Endothelial cell of umbilical vein (primary cell): ENCODE measurements around the gene PVR. TPM values are rescaled to one million over a fixed set of nuclear protein-coding genes. Genes with fewer than 3 reads are reported as not detected.

ENCODE experiments used
- BruUV-seq: library from RNA; stranded (reverse); fragments of 400-500 nt; replicated peaks from 2 replicates; lab custom pipeline; 2021; lab: Mats Ljungman, UMichigan
- CTCF ChIA-PET: fragments of 300-600, 350-600 bp; sonication (Branson Sonifier 250); formaldehyde crosslinking; loops from one replicate; lab custom pipeline; 2021; ENCODE audit warnings: antibody characterized with exemption, inconsistent platforms; lab: Charles Lee
- POLR2A ChIA-PET: fragments of 300-600, 350-600 bp; sonication (Branson Sonifier 250); formaldehyde crosslinking; loops from one replicate; lab custom pipeline; 2021; ENCODE audit warnings: antibody characterized with exemption, inconsistent platforms; lab: Charles Lee
- DNase-seq: peaks from one replicate; pipeline ENCODE4 v3.0.0-alpha.2; 2011; ENCODE audit warnings: low read depth, low spot score
- FAIRE-seq: peaks from 2 replicates; lab custom pipeline; 2011; peaks lifted over from hg19 to GRCh38; lab: Jason Lieb, UNC
- H2AFZ ChIP-seq: 2 replicates; pipeline ENCODE4 v1.6.0; 2012; ENCODE audit warnings: low read depth, low read length, control low read depth, inconsistent platforms
- H3K27ac ChIP-seq: 2 replicates; pipeline ENCODE4 v1.5.1; 2011; ENCODE audit warnings: low read depth, mild to moderate bottlenecking, control low read depth, low read length, moderate library complexity; ENCODE audit not compliant: insufficient read depth
- H3K27me3 ChIP-seq, 2 experiments: 2 replicates each; pipeline versions ENCODE4 v1.6.0 to v1.6.1; 2011; ENCODE audit warnings: low read length in 2 of 2, mixed read lengths in 1 of 2; ENCODE audit not compliant: control insufficient read depth in 2 of 2, insufficient read depth in 2 of 2
- H3K36me3 ChIP-seq, 2 experiments: 2 replicates in 1 of 2; 3 replicates in 1 of 2; pipeline ENCODE4 v1.5.1; 2011; ENCODE audit warnings: low read length in 2 of 2, mild to moderate bottlenecking in 1 of 2, moderate library complexity in 1 of 2; ENCODE audit not compliant: control insufficient read depth in 2 of 2, insufficient read depth in 2 of 2; ENCODE audit errors: extremely low read depth in 1 of 2
- H3K4me1 ChIP-seq: 3 replicates; pipeline ENCODE4 v1.5.1; 2011; ENCODE audit warnings: mild to moderate bottlenecking, low read length; ENCODE audit not compliant: control insufficient read depth, insufficient read depth; ENCODE audit errors: extremely low read depth
- H3K4me2 ChIP-seq: 2 replicates; pipeline ENCODE4 v1.6.1; 2011; ENCODE audit warnings: low read length, control low read depth, mixed read lengths; ENCODE audit not compliant: insufficient read depth
- H3K4me3 ChIP-seq, 3 experiments: fragments of 200-600 bp in 1 of 3; sonication (generic), shearing (Covaris generic) in 1 of 3; replicated peaks in 1 of 3; 2 replicates each; pipeline ENCODE4 v1.5.1; 2011 to 2016; ENCODE audit warnings: control low read depth in 3 of 3, low read length in 3 of 3, mild to moderate bottlenecking in 2 of 3, inconsistent platforms in 1 of 3, low read depth in 1 of 3, moderate library complexity in 1 of 3; ENCODE audit not compliant: insufficient read depth in 1 of 3
- H3K79me2 ChIP-seq: 2 replicates; pipeline ENCODE4 v1.6.0; 2012; ENCODE audit warnings: low read length, inconsistent platforms; ENCODE audit not compliant: control insufficient read depth, insufficient read depth
- H3K9ac ChIP-seq: replicated peaks from 2 replicates; pipeline ENCODE3; 2011; ENCODE audit warnings: low read length, control low read depth; ENCODE audit not compliant: insufficient read depth; ENCODE audit errors: extremely low read depth
- H3K9me1 ChIP-seq: replicated peaks from 3 replicates; pipeline ENCODE4 v1.6.0; 2011; ENCODE audit warnings: mild to moderate bottlenecking, low read length; ENCODE audit not compliant: control insufficient read depth, insufficient read depth; ENCODE audit errors: extremely low read depth
- H3K9me3 ChIP-seq: replicated peaks from 2 replicates; pipeline ENCODE4 v1.5.1; 2012; ENCODE audit warnings: low read length, inconsistent platforms; ENCODE audit not compliant: control insufficient read depth, insufficient read depth
- H4K20me1 ChIP-seq: replicated peaks from 2 replicates; pipeline ENCODE3; 2011; ENCODE audit warnings: mild to moderate bottlenecking, low read length; ENCODE audit not compliant: control insufficient read depth, insufficient read depth; ENCODE audit errors: extremely low read depth
- CTCF ChIP-seq, 2 donors: IDR thresholded peaks; 1 replicate in 1 of 2; 2 replicates in 1 of 2; pipeline ENCODE4 v1.5.1; 2011; ENCODE audit warnings: low read length in 2 of 2, mild to moderate bottlenecking in 2 of 2, moderate library complexity in 2 of 2, control low read depth in 1 of 2, inconsistent platforms in 1 of 2, low read depth in 1 of 2; ENCODE audit not compliant: insufficient read depth in 1 of 2; ENCODE audit errors: extremely low read depth in 1 of 2
- EZH2 ChIP-seq: IDR thresholded peaks from 2 replicates; pipeline ENCODE4 v1.6.1; 2012; ENCODE audit warnings: borderline replicate concordance, low read depth, mild to moderate bottlenecking, moderate library complexity, low read length, inconsistent platforms; ENCODE audit not compliant: severe bottlenecking
- FOS ChIP-seq: IDR thresholded peaks from 2 replicates; pipeline ENCODE4 v1.6.1; 2011; ENCODE audit warnings: mild to moderate bottlenecking, low read length, moderate library complexity, borderline replicate concordance; ENCODE audit not compliant: insufficient read depth
- GATA2 ChIP-seq: IDR thresholded peaks from 2 replicates; pipeline ENCODE4 v1.7.0; 2011; ENCODE audit warnings: low read depth, mild to moderate bottlenecking, moderate library complexity, mixed read lengths, low read length; ENCODE audit not compliant: insufficient read length, insufficient read depth
- JUN ChIP-seq: IDR thresholded peaks from 2 replicates; pipeline ENCODE4 v1.6.1; 2011; ENCODE audit warnings: borderline replicate concordance, low read depth; ENCODE audit not compliant: insufficient read length, insufficient read depth
- MAX ChIP-seq: IDR thresholded peaks from 2 replicates; pipeline ENCODE4 v1.6.1; 2011; ENCODE audit not compliant: insufficient read depth, insufficient read length
- MYC ChIP-seq: IDR thresholded peaks from one replicate; pipeline ENCODE4 v1.6.1; 2011; ENCODE audit warnings: mild to moderate bottlenecking, low read depth, low read length
- POLR2A ChIP-seq: IDR thresholded peaks from 2 replicates; pipeline ENCODE4 v1.6.1; 2012; ENCODE audit warnings: low read depth, mild to moderate bottlenecking, control low read depth, low read length
- POLR2AphosphoS5 ChIP-seq: IDR thresholded peaks from 2 replicates; pipeline ENCODE4 v1.6.1; 2012; ENCODE audit warnings: low read depth, mild to moderate bottlenecking, control low read depth, low read length, moderate library complexity; ENCODE audit not compliant: insufficient read depth
- dilution Hi-C: fragments of 300-500 bp; cut with MboI; formaldehyde crosslinking; loops from one replicate; pipeline ENCODE4 v1.15.0; 2019; ENCODE audit warnings: low sequenced_read_pairs; ENCODE audit not compliant: extremely low pct_ligation_motif_present
- intact Hi-C: fragments of 100-400 bp; cut with micrococcal nuclease; formaldehyde crosslinking; loops from one replicate; pipeline ENCODE4 v1.10.0; 2022
- polyA plus RNA-seq, 4 experiments: library from polyadenylated mRNA; depleted of rRNA in 3 of 4; stranded (reverse) in 3 of 4; unstranded in 1 of 4; fragments of >200 nt; gene quantifications; 2 replicates each; pipeline versions ENCODE4 v1.2.1 to v1.2.3, GENCODE V29; 2011 to 2012; ENCODE audit warnings: missing spikeins in 1 of 4
- total RNA-seq: library from RNA; stranded (reverse); gene quantifications from 2 replicates; pipeline ENCODE4 v1.2.3, GENCODE V29; 2021

The PVR gene
- total and polyA plus RNA-seq, 2 donors (not counting 3 experiments of a cell fraction or from before 2014, with no cell fraction given), result 133 to 226 TPM

DNA sequence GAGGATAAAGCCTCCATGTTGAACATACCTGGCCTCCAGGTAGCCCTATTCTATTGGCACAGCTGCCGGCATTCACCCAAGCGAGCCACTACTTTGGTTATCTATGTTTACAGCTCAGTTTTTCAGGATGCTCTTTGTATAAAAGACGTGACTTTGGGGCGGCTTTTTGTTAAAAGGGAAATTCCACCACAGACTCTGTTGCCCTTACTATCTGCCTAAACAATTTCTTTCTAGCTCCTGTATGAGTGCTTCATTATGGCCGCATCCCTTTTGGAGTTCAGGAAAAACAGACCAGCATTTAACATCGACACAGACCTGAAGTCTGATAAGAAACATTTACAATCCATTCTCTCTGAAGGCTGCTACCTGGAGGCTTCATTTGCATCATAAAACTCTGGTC lies 39.5 kb upstream of the PVR start:
- no peaks in the 10 kb centered on the region for H3K79me2 ChIP-seq
- H3K9me1 ChIP-seq, result no peaks in the 10 kb centered on the region
- BruUV-seq, result no TSS peak
- no peak for TF ChIP-seq GATA2
- no peak for TF ChIP-seq JUN
- TF ChIP-seq EZH2, result no peak
- peaks cover 60% of the 10 kb centered on the region for H3K4me1 ChIP-seq
- no peak overlapping the region for H2AFZ ChIP-seq
- FAIRE-seq, result no peak
- peak; percentile 54 for DNase-seq
- POLR2A ChIA-PET, result no interaction called here
- dilution Hi-C loops (no loop called here), intact Hi-C loops (no loop called here)
- CTCF ChIA-PET, result interaction anchor here (0.8 to 3.6 kb wide), 4 partner anchors 16 to 33 kb away, joined by 3 to 21 read pairs (median 4); no protein-coding TSS in a partner anchor
- H3K36me3 ChIP-seq, result no peaks in the 10 kb centered on the region
- no peaks in the 10 kb centered on the region for H3K27me3 ChIP-seq
- no peaks in the 10 kb centered on the region for H4K20me1 ChIP-seq
- no peak overlapping the region for H3K4me3 ChIP-seq
- H3K9ac ChIP-seq, result peak overlapping the region; percentile 69
- peak overlapping the region; percentile 52 for H3K4me2 ChIP-seq
- no peaks in the 10 kb centered on the region for H3K9me3 ChIP-seq
- peak overlapping the region; percentile 93 for H3K27ac ChIP-seq

GRCh38 chr19:44605547-44605946 lies 38.2 kb upstream of the PVR start:
- TF ChIP-seq JUN (no peak), POLR2AphosphoS5 (no peak), POLR2A (no peak), EZH2 (no peak), CTCF (IDR thresholded peaks at IDR 0.05; ENCODE audit: extremely low read depth in 1 of 2, insufficient read depth in 1 of 2, low read depth in 1 of 2, low read length in 2 of 2) (no peak), GATA2 (no peak), FOS (no peak), MYC (no peak), MAX (no peak)
- H4K20me1 ChIP-seq, result no peaks in the 10 kb centered on the region
- no peak overlapping the region for H2AFZ ChIP-seq
- DNase-seq (no peak), FAIRE-seq (no peak)
- H3K79me2 ChIP-seq, result no peaks in the 10 kb centered on the region
- H3K9me3 ChIP-seq, result no peaks in the 10 kb centered on the region
- peak overlapping the region; percentile 93 for H3K27ac ChIP-seq
- peaks cover 63% of the 10 kb centered on the region for H3K4me1 ChIP-seq
- no peaks in the 10 kb centered on the region for H3K36me3 ChIP-seq
- CTCF ChIA-PET, result interaction anchor here (1.0 to 1.1 kb wide), 2 partner anchors 23 to 34 kb away, joined by 3 to 4 read pairs; no protein-coding TSS in a partner anchor
- dilution Hi-C loops, result no loop called here
- no peaks in the 10 kb centered on the region for H3K9me1 ChIP-seq
- H3K4me3 ChIP-seq, result no peak overlapping the region
- H3K27me3 ChIP-seq, result no peaks in the 10 kb centered on the region
- no peak overlapping the region for H3K4me2 ChIP-seq
- H3K9ac ChIP-seq, result no peak overlapping the region
- POLR2A ChIA-PET, result interaction anchor here (0.5 to 1.0 kb wide), 2 partner anchors 38 to 43 kb away, joined by 3 to 4 read pairs; partner anchors contain the start of gene PVR
- intact Hi-C loops, result no loop called here
- BruUV-seq, result no TSS peak
